Cardiac muscle cell (in vitro differentiated cells and primary cell): Measurements from ENCODE around the gene GNG14. TPM values are rescaled to one million over a fixed set of nuclear protein-coding genes. Genes with fewer than 3 reads are reported as not detected.

ENCODE experiments used
- DNase-seq, 2 donors: peaks; one replicate each; pipeline versions ENCODE4 v3.0.0 to v3.0.0-alpha.2; 2010 to 2017; ENCODE audit warnings: low read depth in 1 of 2, low spot score in 1 of 2
- H3K27ac ChIP-seq: fragments of 200-600 bp; sonication (generic); 2 replicates; pipeline ENCODE4 v1.5.1; 2016
- H3K27me3 ChIP-seq: fragments of 200-600 bp; sonication (generic); 2 replicates; pipeline ENCODE4 v1.6.0; 2016; ENCODE audit warnings: control low read depth
- H3K36me3 ChIP-seq: fragments of 200-600 bp; sonication (generic); 2 replicates; pipeline ENCODE4 v1.5.1; 2016; ENCODE audit warnings: control low read depth
- H3K4me1 ChIP-seq: fragments of 200-600 bp; sonication (generic); 2 replicates; pipeline ENCODE4 v1.8.1; 2017; ENCODE audit warnings: low read depth, mild to moderate bottlenecking, mixed run types
- H3K4me3 ChIP-seq: fragments of 200-600 bp; sonication (generic); 2 replicates; pipeline ENCODE4 v1.5.1; 2016; ENCODE audit warnings: mild to moderate bottlenecking
- H3K9me3 ChIP-seq: fragments of 200-600 bp; sonication (generic); 2 replicates; pipeline ENCODE4 v1.5.1; 2017; ENCODE audit warnings: low read depth, mild to moderate bottlenecking, control low read depth
- polyA plus RNA-seq: library from polyadenylated mRNA; unstranded; fragments of >200 nt; fragmentation: Nextera tagmentation; extraction: Ambion mirVana; gene quantifications from 2 replicates; pipeline ENCODE4 v1.2.1, GENCODE V29; 2016
- total RNA-seq: library from RNA; depleted of rRNA; stranded (reverse); fragments of >200 nt; gene quantifications from 2 replicates; pipeline ENCODE4 v1.2.3, GENCODE V29; 2016
- TF ChIP-seq, protein P1 (sequence below): IDR thresholded peaks from 2 replicates; pipeline ENCODE4 v1.5.1; 2012; ENCODE audit warnings: low read depth, mild to moderate bottlenecking, low read length

Gene GNG14
- total and polyA plus RNA-seq, 2 experiments from 2014 or later: 1.1 TPM; not detected in 1

DNA sequence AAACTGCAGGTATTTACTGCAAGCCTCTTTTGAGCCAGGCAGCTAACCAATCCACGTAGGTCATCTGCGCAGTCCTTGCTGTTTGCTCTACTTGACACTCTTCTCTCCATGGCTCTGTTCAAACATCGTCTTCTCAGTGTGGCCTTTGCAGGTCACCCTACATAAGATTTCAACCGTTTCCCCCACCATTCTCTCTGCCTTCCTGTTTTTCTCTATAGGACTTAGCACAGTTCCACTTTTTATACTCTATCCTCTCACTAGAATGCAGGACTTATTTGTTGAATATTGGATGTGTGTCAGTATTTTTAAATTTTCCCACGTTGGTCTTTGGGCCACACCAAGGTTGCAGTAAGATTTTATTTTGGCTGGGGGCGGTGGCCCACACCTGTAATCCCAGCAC lies 10.3 kb downstream of the GNG14 start:
- DNase-seq: no peak
- Histone ChIP-seq H3K4me3 (no peak overlapping the region), H3K27me3 (no peaks in the 10 kb centered on the region), H3K27ac (no peak overlapping the region), H3K36me3 (peaks cover 21% of the 10 kb centered on the region), H3K4me1 (no peaks in the 10 kb centered on the region), H3K9me3 (no peaks in the 10 kb centered on the region)
- TF ChIP-seq, protein P1, sequence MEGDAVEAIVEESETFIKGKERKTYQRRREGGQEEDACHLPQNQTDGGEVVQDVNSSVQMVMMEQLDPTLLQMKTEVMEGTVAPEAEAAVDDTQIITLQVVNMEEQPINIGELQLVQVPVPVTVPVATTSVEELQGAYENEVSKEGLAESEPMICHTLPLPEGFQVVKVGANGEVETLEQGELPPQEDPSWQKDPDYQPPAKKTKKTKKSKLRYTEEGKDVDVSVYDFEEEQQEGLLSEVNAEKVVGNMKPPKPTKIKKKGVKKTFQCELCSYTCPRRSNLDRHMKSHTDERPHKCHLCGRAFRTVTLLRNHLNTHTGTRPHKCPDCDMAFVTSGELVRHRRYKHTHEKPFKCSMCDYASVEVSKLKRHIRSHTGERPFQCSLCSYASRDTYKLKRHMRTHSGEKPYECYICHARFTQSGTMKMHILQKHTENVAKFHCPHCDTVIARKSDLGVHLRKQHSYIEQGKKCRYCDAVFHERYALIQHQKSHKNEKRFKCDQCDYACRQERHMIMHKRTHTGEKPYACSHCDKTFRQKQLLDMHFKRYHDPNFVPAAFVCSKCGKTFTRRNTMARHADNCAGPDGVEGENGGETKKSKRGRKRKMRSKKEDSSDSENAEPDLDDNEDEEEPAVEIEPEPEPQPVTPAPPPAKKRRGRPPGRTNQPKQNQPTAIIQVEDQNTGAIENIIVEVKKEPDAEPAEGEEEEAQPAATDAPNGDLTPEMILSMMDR: no peak

GRCh38 chr19:12701596-12702282 lies 13.9 kb downstream of the GNG14 start:
- no peak overlapping the region for H3K27ac ChIP-seq
- TF ChIP-seq, protein P1: no peak
- peaks cover 47% of the 10 kb centered on the region for H3K36me3 ChIP-seq
- no peaks in the 10 kb centered on the region for H3K27me3 ChIP-seq
- H3K4me3 ChIP-seq: no peak overlapping the region
- H3K9me3 ChIP-seq: no peaks in the 10 kb centered on the region
- DNase-seq: no peak
- no peaks in the 10 kb centered on the region for H3K4me1 ChIP-seq

GRCh38 chr19:12703046-12703445 lies 15.2 kb downstream of the GNG14 start:
- TF ChIP-seq, protein P1: no peak
- DNase-seq: peak; percentile 44 to 53
- Histone ChIP-seq H3K9me3 (no peaks in the 10 kb centered on the region), H3K36me3 (peaks cover 52% of the 10 kb centered on the region), H3K4me1 (no peaks in the 10 kb centered on the region), H3K27ac (no peak overlapping the region), H3K27me3 (no peaks in the 10 kb centered on the region), H3K4me3 (no peak overlapping the region)

DNA sequence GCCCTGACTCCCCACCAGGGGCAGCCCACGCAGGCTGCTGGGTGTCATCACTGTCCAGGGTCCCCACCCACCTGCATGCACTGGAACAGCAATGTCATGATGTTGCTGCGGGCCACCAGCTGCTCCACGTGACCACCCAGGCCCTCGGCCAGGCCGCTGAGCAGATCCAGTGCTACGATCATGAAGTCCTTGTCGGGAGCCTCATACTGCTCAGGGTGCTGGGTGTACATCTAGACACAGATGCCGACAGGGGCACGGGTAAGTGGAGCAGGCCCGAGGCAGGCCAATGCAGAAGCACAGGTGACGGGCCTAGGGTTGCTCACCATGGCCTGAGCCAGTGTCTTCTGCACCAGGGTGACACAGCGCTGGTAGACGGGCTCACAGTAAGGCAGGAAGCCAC lies 17.4 kb downstream of the GNG14 start:
- no peak for DNase-seq
- TF ChIP-seq, protein P1: no peak
- Histone ChIP-seq H3K36me3 (peaks cover 66% of the 10 kb centered on the region), H3K27ac (no peak overlapping the region), H3K4me1 (no peaks in the 10 kb centered on the region), H3K4me3 (no peak overlapping the region), H3K27me3 (no peaks in the 10 kb centered on the region), H3K9me3 (no peaks in the 10 kb centered on the region)

DNA sequence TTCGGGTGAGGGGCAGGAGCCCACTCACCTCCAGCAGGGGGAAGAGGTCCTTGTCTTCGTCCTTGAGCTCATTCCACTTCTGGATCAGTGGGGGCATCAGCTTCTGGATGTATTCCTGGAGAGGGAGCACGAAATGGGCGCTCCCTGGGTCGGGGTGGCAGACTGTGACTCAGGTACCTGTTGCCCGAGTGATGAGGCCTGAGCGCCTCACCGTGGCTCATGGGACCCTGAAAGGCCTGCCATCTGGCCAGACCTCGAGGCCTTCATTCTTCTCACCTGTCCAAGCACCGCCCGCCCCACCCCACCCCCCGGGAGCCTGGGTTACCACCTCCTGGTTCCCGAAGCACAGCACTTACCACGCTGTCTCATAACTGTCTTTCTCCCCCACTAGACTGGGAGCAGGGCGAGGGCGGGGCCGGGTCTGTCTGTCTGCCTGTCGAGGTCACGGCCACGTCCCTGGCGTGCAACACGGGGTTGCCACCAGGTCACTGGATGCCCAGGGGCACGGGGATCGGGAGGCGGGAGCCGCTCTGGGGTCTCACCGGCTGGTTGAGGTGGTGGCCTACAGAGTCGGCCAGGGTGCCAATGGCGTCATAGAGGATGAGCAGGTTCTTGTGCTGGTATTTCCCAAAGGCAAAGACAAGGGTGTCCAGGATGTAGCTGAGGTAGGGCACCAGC lies 18.0 kb downstream of the GNG14 start:
- DNase-seq: no peak
- Histone ChIP-seq H3K36me3 (peaks cover 71% of the 10 kb centered on the region), H3K27ac (no peak overlapping the region), H3K27me3 (no peaks in the 10 kb centered on the region), H3K4me1 (no peaks in the 10 kb centered on the region), H3K9me3 (no peaks in the 10 kb centered on the region), H3K4me3 (no peak overlapping the region)
- TF ChIP-seq, protein P1: no peak
